ENCODE data around the gene COMTD1.
A peak's percentile ranks its signal among the peaks of the same experiment; 100 is the strongest.

The COMTD1 gene

DNA sequence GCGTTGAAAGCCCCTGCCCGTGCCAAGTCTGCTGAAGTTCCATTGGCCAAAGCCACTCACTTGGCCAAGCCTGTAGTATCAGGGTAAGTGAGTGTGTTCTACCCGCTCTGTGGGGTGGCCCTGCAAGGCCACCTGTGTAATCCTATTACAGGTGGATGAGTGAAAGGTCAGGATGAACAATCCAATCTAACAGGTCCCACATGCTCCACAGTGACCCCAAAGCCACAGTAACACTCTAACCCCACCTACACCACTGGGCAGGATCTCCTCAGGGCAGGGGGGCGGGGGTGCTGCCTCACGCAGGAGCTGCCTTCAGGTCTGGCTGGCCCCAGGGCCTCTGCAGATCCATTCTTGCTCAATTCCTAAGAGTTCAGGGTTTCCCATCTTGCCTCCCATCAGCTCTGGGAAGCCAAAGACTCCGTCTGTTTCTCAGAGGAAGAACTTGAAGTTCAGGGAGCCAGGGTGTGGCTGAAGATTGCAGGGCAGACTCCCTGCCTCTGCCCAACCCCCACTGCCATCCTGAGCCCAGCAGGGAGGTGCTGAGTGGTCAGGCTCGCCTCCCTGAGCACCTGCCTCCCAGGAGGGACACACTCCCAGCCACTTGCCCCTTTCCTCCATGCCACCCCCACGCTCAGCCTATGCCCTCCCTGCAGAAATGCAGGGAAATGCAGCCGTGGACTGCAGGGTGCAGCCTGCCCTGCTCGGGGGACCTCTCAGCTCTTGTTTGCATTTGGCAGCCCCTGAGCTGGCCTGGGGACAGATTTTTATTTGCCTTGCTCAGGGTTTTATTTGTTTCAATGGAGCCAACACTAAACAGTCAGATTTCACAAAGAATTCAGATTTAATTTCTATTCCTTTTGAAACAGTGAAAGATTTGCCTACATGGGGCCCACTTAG, 9.8 kb upstream of the COMTD1 start:
- DNase-seq: peak in 1 of 2 experiments; percentile 9

DNA sequence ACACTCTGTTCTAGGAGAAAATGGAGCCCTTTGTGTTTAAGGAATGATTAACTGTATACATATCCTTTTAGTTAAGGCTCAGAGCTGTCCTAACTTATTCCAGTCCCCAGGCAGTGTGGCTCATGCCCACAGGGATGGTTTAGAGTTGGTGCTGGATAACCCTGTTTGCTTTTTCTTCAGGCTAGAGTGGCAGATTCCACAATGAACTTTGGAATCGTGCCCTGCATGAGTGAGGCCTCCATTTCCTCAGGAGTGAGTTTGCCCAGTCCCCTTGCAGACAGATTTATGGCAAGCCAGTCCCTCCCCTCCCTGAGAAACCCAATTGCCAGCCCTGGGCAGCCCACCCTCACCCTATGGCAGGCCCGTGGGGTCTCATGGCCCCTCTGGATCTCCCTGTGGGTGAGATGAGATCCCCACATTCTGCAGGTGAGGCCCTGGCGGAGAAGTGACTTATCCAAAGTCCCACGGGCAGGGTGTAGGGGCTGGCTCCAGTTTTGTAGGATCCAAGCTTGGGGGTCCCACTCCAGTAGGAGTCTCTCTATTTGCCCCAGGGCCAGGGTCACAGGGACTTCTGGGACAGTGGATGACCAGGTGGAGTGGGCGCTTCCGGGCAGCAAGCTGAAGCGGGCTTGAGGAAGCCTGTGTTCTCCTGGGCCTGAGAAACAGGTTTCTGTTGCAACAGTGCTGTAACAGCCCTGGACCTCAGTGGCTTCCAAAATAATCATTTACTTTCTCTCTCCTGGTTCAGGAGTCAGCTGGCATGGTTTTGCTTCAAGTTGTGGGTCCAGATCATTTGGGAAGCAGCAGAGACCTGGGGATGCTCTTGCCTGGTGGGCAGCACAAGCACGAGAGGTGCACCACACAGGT, 9.0 kb upstream of the COMTD1 start:
- DNase-seq: no peak

DNA sequence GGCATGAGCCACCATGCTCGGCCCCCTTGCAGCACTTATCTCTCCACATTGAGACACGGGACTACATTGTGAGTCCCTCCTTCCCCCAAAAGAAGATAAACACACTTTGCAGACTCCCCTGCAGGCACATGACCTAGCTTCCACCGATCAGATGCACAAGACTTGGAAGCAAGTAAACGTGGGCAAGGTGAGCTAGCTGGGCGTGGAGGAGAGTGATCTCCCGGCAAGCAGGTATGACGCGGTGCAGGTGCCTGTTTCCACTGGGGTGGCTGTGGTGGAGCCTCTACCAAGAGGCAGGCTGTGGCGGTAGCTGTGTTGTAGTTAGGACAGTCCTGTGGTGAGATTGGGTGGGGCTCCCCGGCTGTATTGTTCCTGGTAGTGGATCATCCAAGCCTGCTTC, 7.7 kb upstream of the COMTD1 start:
- no peak for DNase-seq

DNA sequence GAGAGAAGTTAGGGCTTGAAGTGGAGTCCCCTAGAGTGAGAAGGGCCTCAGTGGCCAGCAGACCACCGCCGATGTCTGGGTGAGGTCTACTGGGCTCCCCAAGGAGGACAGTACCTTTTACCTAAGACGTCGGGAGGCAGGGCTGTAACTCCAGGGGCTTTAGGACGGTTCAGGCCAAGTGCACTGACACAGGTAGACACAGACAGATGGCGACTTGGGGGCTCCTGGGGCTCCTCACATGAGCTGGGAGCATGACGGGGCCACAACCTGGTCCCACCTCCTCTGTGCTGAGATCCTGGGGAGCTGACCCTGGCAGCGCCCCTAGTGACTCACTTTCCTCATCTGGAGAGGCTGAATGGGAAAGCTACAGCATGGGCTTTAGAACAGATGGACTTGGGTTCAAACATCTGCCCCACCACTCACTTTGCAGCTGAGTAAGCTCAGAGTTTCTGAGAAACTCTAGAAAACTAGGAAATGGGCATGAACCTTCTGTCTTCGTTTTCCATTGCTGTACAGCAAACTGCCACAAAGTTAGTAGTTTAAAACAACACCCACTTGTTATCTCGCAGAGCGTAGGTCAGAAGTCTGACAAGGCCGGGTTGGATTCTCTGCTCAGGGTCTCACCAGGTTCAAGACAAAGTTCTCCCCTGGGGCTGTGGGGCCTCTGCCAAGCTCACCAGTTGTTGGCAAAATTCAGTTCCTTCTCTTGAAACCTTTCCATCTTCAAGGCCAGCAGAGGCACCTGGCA, 4.7 kb upstream of the COMTD1 start:
- peak in 1 of 2 experiments; percentile 59 for DNase-seq

DNA sequence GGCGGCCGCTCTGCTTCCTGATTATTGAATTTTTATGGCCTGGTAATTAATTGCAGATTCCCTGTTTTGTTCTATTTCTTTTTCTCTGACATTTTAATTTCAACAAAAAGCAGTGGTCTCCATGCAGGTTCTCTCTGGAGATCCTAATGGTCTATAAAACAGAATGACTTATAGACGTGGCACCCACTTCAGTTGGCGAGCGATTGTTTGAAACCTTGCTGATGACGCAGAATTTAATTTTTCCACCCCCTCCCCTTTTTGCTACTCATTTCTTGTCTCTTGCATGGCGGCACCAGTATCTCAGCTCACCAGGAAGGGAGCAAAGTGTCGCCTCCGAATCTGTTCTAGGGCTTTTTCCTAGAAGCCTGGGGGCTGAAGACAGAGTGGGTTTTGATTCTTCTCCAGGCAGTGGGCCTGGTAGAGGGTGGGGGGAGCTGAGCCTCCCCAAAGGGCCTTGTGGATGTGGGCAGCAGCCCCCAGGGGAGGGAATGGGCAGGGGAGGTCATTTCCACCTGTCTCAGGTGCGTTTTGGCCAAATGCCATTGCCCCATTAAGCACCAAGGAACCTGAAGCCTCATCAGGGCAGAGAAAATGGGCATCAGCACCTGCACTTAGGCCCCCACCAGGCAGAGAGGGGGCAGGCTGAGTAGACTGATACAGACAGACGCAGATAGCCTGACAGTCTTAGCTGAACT, 3.5 kb upstream of the COMTD1 start:
- no peak for DNase-seq

DNA sequence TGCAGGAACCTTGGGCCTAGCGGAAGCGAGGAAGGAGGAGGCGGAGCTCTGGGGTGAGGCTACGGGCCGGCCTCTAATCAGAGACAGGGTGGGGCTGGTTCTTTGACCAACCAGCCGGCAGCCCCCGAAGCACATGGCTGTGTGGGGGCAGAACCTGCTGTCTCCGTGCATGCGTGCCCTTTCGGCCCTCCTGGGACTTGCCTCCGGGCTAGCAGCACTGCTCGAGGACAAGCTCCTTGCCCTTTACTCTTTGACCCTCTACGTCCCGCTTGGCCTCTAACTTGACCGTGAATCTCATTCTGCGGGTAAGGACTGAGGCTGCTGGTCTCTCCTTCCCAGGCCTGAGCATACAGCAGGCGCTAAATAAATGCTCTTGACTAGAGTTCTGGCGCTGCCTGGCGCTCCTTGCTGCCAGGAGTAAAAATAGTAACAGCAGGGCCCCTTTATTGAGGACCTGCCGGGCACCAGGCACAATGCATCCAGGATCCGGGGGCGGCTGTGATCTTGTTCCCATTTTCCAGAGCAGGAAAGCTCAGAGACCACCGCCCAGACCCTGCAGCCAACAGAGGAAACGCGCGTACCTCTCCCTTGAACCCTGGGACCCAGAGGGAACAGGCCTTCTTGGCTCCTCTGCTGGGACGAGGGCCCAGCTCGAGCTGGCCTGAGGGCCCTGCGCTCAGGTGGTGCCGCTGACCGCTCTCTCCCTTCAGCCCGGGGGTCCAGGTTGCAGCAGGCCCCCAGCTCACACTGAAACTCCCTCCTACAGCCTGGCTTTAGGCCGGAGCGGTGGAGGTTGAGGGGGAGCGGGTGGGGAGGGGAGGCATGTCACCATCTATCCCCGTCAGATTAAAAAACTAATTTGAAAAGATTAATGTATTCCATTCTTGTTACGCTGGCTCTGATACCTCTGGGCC, 2.7 kb upstream of the COMTD1 start:
- DNase-seq: no peak

DNA sequence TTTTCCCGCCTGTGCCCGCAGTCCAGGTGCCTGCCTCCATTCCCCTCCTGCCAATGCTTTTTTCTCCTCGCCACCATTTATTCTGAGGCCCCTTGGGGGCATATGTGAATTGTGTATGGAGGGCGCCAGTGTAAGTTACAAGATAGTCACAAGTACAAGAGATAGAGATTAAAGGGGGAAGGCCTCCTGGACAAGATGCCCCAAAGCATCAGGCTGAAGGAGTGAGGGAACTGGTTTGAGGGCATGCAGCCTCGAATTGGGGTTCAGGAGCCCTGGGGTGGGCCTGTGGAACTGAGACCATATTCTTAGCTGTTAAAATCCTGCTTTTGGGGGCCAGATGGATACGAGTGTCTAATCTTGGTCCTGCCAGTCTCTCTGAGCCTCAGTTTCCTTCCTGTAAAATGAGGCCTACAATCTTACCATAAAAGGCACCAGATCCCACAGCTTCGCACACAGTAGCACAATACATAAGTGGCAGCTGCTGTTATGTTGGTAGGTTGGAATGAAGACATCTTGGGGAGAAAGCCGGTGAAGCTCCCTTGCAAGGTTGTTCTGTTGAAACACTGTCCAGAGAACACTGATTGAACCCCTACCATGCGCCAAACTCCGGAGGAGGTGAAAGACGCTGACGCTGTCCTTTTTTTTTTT, 545 bp upstream of the COMTD1 start:
- no peak for DNase-seq

DNA sequence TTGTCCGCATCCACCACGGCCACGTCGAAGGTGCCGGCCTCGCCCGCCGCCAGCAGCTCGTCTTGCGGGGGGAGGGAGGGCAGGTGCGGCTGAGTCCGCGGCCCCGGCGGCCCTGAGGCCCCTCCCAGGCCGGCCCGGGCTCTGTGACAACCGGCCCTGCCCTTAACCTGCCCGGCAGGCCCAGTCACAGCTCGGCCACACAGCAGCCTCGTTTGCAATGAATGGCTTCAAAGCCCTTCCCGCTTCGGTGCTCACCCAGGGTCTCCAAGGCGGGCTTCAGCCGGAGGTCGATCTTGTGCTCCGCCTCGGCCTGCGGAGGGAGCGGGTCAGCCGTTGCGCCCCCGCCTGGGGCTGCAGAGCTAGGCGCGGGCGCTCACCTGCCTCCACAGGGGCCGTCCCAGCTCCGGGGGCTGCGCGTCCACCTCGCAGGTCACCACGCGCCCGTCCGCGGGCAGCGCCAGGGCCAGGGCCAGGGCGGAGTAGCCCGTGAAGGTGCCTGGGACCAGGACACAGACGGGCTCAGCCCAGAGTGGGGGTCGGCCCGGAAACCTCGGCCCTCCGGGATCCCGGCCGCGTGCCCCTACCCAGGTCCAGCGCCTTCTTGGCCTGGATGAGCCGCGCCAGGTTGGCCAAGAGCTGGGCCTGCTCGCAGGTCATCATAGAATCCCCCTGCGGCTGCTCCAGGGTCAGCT, 928 bp downstream of the COMTD1 start:
- DNase-seq: no peak

DNA sequence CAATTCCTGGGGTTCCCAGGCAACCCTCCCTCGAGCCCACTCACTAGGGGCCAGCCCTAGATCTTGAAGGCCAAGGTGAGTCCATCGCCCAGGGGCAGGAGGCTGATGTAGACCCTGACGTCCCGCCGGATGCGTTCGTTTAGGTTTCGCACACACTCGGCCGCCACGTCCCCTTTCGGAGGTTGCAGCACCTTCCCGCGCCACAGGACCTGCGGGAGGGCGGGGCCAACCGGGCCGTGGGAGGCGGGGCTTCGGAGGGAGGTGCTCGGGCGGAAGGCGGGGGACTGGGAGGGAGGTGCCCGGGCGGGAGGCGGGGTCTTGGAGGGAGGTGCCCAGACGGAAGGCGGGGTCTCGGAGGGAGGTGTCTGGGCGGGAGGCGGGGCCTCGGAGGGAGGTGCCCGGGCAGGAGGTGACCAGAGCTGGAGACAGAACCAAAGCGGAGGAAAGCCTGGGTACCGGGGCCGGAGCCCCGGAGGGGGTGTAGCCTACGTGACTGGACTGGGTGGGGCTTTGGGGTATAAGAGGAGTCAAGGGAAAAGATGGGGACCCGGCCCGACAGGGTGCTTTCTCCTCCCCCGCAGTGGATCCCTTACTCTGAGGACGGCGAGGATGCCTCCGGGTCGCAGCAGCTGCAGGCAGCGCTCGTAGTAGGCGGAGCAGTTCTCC, 1.6 kb downstream of the COMTD1 start:
- DNase-seq: peak in 1 of 2 experiments; percentile 24

DNA sequence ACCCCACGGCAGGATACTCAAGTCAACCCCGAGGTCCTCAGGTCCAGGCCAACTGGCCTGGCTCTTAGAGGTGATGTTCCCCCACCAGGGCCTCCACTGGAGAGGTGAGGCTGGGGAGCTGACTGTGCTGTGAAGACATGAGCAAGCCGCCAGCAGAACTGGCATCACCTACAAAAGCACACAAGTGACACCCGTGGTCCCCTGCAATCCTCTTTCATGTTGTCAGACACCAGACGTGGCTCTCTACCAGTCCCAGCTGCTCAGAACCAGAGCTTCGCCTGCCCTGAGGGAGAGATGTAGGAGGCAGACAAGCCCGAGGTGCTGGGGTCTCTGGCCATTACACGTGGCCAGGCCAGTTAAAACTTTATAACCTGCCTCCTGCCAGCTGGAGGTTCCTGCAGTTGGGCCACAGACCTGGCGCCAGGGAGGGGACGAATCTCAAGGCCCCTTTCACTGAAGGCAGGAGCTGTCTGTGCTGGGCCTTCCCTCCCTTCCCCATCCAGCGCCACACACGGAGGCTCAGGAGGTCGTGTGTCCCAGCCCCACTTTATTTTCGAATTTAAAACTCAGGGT, 2.2 kb downstream of the COMTD1 start:
- no peak for DNase-seq

DNA sequence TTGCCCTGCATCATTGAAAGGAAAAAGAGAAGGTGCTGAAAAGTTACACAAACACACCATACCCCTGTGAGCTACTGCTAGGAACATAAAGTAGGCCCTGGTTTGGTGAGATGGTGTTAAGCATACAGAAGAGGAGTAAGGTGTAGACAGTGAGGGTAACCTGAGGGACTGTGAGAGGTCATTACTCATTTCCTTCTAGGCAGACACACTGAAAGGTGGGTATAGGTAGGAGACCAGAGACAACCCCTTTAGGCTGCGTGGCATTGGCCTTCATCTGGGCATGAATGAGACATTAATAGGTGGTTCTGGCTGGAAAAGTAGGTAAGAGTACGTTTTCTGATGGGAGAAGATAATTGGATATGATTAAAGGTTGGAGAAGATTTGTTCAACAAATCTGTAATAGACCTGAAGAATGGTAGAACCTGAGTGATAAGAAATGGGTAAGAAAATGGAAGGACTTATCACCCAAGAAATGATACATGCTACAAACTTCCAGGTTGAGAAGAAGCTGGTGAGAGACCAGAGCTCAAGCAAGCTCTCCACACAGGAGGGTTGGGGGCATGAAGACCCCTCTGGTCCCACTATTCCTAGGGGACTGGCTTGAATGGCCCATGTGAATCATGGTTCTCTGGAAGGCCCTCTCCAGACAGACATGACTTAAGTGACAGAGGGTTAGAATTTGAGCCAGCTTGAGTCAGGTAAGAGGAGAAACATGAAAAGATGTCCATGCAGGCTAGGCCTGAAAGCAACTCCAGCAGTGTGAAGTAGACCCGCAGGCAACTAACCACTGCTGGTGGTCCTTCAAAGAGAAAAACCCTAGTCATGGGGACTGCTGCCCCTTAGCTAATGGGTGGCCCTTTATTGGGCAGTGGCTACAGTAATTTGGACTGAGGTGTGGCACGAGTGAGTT, 3.8 kb downstream of the COMTD1 start:
- no peak for DNase-seq

DNA sequence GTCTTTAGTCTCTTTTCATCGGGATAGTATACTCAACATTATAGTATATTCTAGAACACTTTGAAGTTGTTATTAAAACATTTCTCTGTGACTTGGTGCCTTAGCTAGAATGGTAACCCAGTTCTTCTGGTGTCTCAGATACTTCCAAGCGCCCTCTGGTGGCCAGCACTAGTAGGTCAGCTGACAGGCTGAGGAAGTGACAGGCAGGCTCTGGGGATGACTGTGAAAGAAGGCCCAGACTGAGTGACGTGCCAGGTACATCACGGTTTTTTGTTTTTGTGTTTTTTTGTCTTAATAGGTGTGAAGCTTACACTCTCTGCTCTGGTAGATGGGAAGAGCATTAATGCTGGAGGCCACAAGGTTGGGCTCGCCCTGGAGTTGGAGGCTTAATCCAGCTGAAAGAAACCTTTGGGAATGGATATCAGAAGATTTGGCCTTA, 5.1 kb downstream of the COMTD1 start:
- DNase-seq: peak; percentile 42 to 80

DNA sequence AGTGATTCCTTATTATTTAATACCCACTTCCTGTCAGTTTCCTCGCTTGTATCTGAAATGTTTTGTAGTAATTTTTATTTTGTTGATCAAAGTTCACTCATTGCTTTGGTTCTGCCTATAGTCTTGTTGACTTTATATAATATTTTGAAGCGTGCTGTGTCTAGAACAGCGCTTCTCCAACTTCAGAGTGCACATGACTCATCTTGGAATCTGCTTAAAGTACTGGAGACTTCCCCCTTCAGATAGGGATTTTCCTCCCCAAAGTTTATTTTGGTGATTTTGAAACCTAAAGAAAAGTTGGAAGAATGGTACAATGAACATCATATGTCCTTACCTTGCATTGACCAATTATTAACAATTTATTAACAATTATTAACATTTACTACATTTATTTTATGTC, 5.8 kb downstream of the COMTD1 start:
- no peak for DNase-seq

DNA sequence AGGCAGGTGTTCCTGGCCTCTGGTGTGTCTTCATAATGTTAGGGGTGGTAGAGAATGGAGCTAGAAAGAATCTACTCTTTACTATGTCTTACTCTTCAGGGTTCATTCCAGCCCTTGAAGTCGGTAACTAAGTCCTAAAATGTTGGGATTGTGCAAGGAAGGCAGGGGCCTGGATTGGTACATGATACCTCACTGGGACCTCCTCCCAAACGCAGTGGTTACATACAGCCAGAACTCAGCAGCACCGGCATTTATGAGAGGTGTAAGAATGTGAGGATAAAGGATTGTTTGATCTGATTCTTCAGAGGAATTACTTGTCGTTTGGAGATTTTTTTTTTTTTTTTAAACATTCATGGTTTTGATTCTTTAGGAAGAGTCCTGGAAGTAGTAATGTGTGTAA, 6.9 kb downstream of the COMTD1 start:
- DNase-seq: no peak

DNA sequence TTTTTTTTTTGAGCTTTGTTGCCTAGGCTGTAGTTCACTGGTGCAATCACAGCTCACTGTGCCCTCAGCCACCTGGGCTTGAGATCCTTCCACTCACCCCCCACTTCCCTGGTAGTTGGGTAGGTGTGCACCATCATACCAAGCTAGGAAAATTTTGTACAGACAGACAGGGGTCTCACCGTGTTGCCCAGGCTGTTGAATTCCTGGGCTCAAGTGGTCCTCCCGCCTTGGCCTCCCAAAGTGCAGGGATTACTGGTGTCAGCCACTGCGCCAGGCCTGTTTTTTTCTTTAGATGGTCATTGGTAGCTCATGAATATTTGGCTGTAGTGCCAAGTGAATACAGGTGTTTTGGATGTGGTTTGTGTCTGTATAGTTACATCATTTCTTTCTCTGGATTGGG, 7.5 kb downstream of the COMTD1 start:
- no peak for DNase-seq

DNA sequence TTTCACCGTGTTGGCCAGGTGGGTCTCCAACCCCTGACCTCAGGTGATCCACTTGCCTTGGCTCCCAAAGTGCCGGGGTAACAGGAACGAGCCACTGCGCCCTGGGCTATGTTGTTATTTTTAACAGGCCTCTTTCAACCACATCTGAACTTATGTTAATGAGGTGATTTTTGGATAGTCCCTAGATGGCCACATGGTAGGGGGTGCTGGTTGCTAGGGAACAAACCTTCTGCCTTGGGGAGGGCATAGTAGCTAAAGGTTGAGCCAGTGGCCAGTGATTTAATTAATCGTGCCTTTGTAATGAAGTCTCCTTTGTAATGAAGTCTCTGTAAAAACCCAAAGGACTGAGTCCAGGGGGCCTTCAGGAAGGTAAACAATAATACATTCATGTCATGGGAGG, 9.1 kb downstream of the COMTD1 start:
- DNase-seq: no peak

DNA sequence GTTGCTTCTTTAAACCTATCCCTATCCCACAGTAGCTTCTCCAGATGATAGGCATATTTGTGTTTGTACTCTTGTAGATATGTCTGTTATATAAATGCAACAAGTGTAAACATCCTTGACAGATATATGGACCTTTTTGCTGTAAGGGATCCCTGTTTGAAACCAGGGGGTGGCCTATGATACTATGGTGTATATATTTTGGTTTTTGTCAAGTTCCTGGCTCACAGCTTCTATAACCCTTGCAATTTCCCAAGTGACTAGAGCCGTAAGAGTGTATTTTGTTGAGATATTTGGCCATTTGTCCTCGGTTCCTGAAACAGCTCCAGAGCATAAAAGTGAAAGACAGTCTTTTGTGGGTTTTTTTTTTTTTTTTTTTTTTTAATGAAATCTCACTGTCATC, 9.7 kb downstream of the COMTD1 start:
- no peak for DNase-seq

DNA sequence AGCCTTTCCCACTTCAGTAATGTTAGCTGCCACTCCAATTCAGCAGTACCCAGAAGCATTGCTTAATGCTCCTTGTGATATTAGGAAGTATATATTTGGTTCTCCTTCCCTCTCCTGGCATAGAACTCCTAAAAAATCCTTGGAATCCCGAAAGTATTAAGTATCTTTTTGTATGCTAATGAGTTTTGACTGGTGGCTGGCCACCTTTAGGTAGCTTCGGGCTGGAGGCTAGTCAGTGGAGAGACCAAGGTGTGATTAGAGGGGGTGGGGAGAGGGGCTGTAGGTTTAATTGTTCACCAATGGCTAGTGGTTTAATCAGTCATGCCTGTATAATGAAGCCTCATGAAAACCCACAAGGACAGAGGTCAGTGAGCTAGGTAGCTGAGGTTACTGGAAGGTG, 12.2 kb downstream of the COMTD1 start:
- DNase-seq: no peak
